GM12865 (cell line): ENCODE results near the gene AGER.

Experiments used
- DNase-seq: peaks from one replicate; pipeline ENCODE4 v3.0.0; 2010; ENCODE audit warnings: low read depth
- H3K4me3 ChIP-seq: 2 replicates; pipeline ENCODE4 v1.5.1; 2011; ENCODE audit warnings: mild to moderate bottlenecking, low read depth, low read length, control low read depth
- TF ChIP-seq, protein P1 (sequence below): IDR thresholded peaks from 2 replicates; pipeline ENCODE4 v1.5.1; 2011; ENCODE audit warnings: low read length, control low read depth, low read depth, inconsistent platforms; ENCODE audit not compliant: insufficient read depth; ENCODE audit errors: missing control alignments

The AGER gene

DNA sequence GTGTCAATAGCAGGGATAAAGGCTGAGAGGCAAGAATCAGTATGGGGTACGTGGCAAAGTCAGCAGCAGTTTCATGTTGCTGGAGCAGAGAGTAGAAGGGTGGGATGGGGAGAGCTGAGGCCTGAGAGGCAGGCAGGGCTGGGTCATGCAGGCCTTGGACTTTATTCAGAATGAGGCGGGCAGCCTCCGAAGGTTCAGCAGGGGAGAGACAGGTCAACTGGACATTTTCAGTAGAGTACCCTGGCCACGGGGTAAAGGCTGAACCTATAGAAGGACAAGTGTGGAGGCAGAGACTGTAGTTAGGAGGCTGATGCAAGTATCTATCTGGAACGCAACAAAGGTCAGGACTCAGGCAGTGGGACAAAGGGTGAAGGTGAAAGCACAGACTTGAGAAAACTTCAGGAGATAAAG, 26.1 kb upstream of the AGER start:
- no peak for DNase-seq
- no peak overlapping the region for H3K4me3 ChIP-seq
- TF ChIP-seq, protein P1, sequence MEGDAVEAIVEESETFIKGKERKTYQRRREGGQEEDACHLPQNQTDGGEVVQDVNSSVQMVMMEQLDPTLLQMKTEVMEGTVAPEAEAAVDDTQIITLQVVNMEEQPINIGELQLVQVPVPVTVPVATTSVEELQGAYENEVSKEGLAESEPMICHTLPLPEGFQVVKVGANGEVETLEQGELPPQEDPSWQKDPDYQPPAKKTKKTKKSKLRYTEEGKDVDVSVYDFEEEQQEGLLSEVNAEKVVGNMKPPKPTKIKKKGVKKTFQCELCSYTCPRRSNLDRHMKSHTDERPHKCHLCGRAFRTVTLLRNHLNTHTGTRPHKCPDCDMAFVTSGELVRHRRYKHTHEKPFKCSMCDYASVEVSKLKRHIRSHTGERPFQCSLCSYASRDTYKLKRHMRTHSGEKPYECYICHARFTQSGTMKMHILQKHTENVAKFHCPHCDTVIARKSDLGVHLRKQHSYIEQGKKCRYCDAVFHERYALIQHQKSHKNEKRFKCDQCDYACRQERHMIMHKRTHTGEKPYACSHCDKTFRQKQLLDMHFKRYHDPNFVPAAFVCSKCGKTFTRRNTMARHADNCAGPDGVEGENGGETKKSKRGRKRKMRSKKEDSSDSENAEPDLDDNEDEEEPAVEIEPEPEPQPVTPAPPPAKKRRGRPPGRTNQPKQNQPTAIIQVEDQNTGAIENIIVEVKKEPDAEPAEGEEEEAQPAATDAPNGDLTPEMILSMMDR = no peak

DNA sequence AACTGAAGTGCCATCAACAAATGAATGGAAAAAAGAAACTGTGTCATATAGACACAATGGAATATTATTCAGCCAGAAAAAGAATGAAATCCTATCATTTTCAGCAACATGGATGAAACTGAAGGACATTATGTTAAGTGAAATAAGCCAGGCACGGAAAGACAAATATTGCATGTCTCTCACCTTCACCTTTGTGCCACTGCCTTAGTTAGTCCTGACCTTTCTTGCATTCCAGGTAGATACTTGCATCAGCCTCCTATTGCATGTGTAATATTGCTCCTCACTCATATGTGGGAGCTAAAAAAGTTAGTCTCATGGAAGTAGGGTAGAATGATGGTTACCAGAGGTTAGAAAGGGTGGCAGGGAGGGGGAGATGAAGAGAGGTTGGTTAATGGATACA, 24.9 kb upstream of the AGER start:
- TF ChIP-seq, protein P1 = no peak
- no peak overlapping the region for H3K4me3 ChIP-seq
- no peak for DNase-seq

DNA sequence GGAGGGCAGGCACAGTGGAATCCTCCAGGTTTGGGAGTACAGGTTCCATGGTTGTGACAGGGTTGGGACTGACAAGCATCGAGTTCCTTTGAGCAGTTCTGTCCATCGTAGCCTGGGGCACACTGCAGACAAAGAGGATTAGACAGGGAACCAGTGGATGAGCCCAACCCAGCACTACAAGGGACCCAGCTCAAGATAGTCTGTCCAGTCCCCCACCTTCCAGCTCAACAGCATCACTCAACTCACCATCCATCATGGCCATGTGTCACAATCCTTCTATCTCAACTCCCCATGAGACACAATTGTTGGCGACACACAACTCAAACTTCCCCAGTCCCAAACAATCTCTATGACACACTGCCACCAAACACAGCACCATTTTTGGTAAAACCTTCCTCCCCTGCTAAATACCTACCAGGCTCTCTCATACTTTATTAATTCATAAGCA, 20.2 kb upstream of the AGER start:
- no peak for DNase-seq
- TF ChIP-seq, protein P1 = no peak
- no peak overlapping the region for H3K4me3 ChIP-seq

DNA sequence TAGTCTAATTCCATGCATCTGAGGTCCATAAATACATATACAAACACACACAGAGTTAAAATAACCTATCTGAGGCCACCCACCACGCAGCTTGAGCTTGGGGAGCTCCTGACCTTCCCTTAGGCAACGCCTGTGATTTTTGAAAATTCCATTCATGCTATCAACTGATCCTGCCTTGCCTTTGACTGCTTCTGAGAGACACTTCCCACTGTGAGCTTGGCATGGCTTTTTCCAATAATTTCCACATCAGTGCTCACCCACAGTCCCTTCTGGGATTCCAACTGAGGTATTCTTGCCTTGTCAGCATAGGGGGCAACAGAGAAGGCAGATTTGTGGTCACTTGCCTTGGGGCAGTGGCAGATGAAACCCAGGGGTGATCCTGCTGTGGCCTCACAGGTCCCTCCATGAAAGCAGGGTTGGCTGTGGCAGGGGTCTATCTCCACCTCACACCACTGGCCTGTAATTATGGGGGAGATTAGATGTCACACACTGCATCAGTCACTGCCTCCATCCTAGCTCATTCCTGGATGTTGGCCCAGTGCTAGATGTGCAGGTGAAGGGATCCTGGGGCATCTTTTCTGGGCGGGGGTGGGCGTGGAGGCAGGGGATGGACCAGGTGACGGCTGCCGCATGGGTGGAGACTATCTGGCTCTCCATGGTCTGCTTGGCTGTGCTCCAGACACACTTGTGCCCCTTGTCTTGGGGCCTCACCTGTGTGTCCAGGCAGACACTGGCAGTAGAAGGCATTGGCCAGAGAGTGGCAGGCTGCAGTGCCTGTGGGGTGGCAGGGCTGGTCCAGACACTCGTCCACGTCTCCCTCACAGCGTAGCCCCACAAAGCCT, 19.6 kb upstream of the AGER start:
- TF ChIP-seq, protein P1 = no peak
- DNase-seq = no peak

DNA sequence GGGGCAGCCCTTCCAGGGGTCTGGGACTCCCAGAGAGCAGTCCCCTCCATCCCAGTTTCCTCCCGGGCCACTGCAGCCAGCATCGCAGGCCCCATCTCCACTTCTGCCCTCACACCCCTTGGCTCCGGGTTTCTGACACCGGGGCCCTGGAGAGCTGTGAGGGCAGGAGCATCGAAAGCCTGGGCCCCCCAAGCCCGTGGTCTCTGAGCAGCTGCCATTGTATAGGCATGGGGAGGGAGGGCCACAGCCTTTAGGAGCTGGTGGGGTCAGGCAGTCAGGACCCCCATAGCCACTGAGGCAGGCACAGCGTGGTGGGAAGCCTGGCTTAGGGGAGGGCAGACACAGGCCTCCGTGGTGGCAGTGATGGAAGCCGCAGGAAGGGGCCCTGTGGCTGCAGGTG, 18.1 kb upstream of the AGER start:
- TF ChIP-seq, protein P1 = no peak
- no peak overlapping the region for H3K4me3 ChIP-seq
- no peak for DNase-seq

More for the DNA sequence above, 19.6 kb upstream of the AGER start:
- no peak overlapping the region for H3K4me3 ChIP-seq

DNA sequence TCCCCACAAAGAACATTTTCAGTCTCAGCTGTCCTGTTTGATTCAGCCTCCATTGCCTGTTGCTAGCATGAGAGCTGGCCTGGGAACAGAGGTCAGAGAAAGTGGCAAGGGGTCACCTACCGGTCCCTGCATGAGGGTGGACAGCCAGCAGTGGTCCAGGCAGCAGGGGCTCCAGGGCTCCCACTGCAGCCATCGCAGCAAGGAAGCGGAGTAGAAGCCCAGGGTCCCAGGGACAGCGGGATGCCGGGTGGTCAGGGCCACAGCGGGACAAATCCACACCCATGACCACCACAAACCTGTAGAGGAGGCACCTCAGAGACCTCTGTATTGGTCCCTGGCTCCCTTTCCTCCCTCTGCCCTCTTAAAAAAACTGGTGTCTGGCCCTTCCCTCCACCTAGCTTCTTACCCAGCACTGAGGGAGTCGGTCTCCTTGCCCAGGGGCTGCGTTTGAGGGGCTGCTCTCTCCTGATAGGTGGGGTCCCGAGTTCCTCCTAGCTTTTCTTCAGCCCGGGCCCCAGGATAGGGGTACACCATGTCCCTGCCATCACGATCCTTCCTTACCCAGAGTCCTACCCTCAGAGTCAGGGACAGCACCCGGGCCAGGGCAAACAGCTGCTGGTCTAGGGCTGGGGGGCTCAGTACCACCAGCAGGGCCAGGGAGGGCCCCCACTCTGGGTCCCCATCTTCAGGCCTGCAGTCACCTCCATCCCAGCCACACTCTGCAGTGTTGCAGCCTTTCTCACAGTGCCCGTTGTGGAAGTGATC, 16.8 kb upstream of the AGER start:
- TF ChIP-seq, protein P1 = no peak
- H3K4me3 ChIP-seq = no peak overlapping the region
- no peak for DNase-seq
